Renal cortex interstitium (tissue), 11 donors: ENCODE results near the gene PRELID3B. TPM values are rescaled to one million over a fixed set of nuclear protein-coding genes. Genes with fewer than 3 reads are reported as not detected.
A peak's percentile ranks its signal among the peaks of the same experiment; 100 is the strongest.
"Not testable (repeated sequence)": the region's sequence is repeated elsewhere in the genome, so short reads cannot be mapped to it uniquely, and the experiment has no call there.

Experiments used
- DNase-seq, 11 donors: peaks; one replicate each; pipeline ENCODE4 v3.0.0-alpha.2; 2013; ENCODE audit warnings: low read depth in 9 of 11, low spot score in 4 of 11; ENCODE audit errors: extremely low read depth in 1 of 11
- polyA plus RNA-seq, 3 donors: library from polyadenylated mRNA; unstranded; fragments of 120-200 nt; gene quantifications; one replicate each; pipeline ENCODE4 v1.2.1, GENCODE V29; 2013; ENCODE audit not compliant: insufficient read length in 3 of 3

The PRELID3B gene
- polyA plus RNA-seq, 3 donors, result 65.5 to 82.4 (median 69.7) TPM

DNA sequence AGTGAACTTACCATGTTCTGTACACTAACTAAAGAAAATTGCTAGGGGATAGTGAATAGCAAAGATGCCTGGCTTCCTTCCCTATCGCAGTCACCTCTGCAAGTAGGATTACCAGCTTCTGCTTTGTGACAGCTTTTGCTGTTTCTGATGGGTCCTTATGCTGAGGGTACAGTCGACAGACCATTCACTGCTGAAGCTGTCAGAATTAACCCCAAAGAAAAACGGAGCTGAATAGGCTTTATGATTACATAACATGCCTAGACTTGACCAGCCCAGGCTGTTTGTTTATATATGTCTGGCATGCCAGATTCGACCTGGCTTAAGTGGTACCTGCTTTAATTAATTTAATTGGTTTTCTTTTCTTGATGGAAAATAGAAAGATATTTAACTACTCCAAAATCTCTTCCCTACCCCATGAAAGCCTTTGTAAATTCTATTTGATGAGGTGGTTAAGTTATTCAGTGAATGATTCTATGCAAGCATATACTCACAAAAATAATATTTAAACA lies 21.7 kb upstream of the PRELID3B start:
- DNase-seq, result no peak

DNA sequence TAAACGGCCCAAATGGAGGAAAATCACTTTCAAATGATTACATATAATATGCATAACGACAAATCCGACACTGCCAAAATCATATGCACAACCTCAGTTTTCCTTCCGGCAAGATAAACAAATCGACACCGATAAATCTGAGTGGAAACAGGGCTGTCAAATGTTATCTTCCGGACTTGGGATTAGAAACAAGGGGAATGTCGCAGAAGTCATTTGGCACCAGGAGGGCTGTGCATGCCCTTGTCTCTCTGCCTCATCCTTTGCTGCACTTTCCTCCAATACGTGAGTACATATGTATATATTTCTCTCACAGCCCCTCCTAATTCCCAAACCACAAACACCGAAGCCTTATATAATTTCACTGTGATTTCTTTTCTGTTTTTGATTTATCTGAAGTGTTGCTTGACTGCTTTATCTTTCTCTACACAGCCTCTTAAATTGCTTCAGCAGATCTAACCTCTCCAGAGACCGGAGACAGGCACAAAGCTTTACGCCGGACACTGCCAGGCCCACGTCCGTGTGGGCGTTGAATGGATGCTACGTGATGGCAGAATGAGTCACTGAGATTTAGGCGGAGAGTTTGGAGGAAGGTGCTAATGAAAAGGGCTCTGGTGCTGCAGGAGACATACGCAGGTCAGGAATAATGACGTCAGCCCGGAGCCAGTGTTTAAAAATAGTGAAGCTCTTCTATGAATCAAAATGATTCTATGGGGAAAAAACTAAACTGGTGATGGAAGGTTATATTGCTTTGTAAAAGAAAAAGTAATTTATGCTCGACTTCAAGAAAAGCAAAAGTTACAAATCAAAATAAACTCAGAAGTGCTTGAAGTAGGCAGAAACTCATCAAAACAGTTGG lies 21.0 kb upstream of the PRELID3B start:
- DNase-seq, result no peak

- DNase-seq, result no peak
These were observed 19.5 kb upstream of the PRELID3B start for GRCh38 chr20:59062081-59062480.

GRCh38 chr20:59055302-59055701 lies 12.7 kb upstream of the PRELID3B start:
- no peak for DNase-seq

GRCh38 chr20:59051666-59052185 lies 9.1 kb upstream of the PRELID3B start:
- no peak for DNase-seq

- no peak for DNase-seq
These were observed 7.9 kb upstream of the PRELID3B start for GRCh38 chr20:59050437-59050836.

GRCh38 chr20:59048681-59049030 lies 6.1 kb upstream of the PRELID3B start:
- no peak for DNase-seq

- DNase-seq, result no peak
These were observed 5.5 kb upstream of the PRELID3B start for GRCh38 chr20:59047938-59048680.

GRCh38 chr20:59046862-59047261 lies 4.3 kb upstream of the PRELID3B start:
- DNase-seq, result no peak

- no peak for DNase-seq
These were observed 2.2 kb upstream of the PRELID3B start for GRCh38 chr20:59044796-59045195.

GRCh38 chr20:59044295-59044694 lies 1.7 kb upstream of the PRELID3B start:
- no peak for DNase-seq

- no peak for DNase-seq
These were observed 1.1 kb upstream of the PRELID3B start for GRCh38 chr20:59043698-59044097.

GRCh38 chr20:59042796-59043631 lies 428 bp upstream of the PRELID3B start:
- DNase-seq, result peak; percentile 74 to 91 (median 86)

DNA sequence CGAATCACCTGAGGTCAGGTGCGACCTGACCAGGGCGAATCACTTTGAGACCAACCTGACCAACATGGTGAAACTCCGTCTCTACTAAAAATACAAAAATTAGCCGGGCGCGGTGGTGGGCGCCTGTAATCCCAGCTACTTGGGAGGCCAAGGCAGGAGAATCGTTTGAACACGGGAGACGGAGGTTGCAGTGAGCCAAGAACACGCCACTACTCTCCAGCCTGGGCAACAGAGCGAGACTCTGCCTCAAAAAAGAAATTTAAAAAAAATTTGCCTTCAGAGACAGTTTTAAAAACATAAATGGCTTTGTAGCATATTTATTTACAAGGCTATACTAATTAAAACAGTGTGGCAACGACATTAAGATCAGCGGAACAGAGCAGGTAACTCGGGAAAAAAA lies 1.1 kb downstream of the PRELID3B start:
- not testable (repeated sequence) for DNase-seq

DNA sequence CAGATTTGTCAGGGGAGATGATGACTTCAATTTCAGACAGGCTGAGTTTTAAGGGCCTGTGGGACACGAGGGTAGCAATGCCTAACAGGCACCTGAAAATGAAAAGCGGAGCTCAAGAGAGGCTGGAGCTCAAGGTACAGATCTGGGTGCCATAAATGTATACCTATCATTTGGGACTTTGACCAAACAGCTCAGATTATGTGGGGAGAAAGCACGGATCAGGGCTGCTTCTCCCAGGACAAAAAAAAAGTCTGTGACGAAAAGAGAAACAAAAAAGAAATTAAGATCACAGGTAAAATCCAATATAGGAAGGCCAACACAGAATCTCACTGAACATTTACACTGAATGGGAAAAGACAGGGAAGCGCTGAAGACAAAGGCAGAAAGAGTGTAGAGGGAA lies 1.9 kb downstream of the PRELID3B start:
- DNase-seq, result no peak

DNA sequence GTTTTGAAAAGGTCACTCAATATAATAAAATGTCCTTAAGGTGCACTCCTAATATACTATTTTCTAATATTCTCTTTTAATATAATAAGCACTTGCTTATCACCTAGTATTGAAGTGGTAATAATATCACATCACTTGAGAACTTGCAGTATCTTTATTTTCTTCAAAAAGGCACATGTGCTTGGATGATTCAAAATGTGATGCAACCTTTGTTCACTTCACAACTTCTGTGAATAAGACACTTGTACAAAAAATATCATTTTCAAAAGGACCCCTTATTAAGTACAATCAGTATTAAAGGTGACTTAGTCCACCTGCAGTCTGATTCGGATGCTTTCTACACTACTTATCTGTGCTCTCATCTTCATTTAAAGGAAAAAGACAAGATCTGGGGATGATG lies 3.4 kb downstream of the PRELID3B start:
- DNase-seq, result no peak

- no peak for DNase-seq
These were observed 5.2 kb downstream of the PRELID3B start for GRCh38 chr20:59037386-59037785.

- no peak for DNase-seq
These were observed 7.2 kb downstream of the PRELID3B start for GRCh38 chr20:59035381-59035780.

- DNase-seq, result no peak
These were observed 8.9 kb downstream of the PRELID3B start for GRCh38 chr20:59033616-59034165.
